ENCODE results near the gene TRPV5.

Gene TRPV5

GRCh38 chr7:142941541-142941940 is 8.0 kb upstream of the TRPV5 start:
- TF ChIP-seq, protein P1, sequence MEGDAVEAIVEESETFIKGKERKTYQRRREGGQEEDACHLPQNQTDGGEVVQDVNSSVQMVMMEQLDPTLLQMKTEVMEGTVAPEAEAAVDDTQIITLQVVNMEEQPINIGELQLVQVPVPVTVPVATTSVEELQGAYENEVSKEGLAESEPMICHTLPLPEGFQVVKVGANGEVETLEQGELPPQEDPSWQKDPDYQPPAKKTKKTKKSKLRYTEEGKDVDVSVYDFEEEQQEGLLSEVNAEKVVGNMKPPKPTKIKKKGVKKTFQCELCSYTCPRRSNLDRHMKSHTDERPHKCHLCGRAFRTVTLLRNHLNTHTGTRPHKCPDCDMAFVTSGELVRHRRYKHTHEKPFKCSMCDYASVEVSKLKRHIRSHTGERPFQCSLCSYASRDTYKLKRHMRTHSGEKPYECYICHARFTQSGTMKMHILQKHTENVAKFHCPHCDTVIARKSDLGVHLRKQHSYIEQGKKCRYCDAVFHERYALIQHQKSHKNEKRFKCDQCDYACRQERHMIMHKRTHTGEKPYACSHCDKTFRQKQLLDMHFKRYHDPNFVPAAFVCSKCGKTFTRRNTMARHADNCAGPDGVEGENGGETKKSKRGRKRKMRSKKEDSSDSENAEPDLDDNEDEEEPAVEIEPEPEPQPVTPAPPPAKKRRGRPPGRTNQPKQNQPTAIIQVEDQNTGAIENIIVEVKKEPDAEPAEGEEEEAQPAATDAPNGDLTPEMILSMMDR (IDR thresholded peaks at IDR 0.05; ENCODE audit: borderline replicate concordance, insufficient read depth, low read depth, low read length) = no peak
- H3K4me3 ChIP-seq (ENCODE audit: low read depth, low read length) = no peak overlapping the region

DNA sequence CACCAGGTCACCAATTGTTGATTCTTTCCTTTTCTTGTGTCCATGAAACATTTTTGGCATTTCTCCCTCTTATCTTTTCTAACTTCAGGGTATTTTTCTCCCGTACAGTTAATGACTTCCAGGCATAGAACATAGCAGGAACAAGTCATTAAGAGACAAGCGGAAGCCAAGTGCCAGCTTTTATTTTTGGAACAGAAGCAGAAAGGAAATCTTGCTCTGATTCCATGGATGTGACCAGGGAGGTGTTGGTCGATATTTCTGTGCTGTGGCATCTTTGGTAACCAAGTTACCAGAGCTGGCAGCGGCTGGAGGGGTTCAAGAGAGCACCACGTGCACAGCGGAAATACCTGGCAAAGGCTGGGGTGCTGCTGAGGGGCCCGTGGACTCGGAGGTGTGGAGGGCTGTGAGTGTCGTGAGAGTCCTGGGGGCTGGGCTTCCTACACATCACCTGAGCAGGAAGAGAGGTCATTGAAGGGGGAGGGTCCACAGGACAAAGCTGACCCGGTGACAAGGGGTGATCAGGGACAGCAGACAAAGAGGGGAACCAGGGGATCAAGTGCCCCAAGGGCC is 7.5 kb upstream of the TRPV5 start:
- H3K4me3 ChIP-seq (ENCODE audit: low read depth, low read length) = no peak overlapping the region
- TF ChIP-seq, protein P1 (IDR thresholded peaks at IDR 0.05; ENCODE audit: borderline replicate concordance, insufficient read depth, low read depth, low read length) = no peak

DNA sequence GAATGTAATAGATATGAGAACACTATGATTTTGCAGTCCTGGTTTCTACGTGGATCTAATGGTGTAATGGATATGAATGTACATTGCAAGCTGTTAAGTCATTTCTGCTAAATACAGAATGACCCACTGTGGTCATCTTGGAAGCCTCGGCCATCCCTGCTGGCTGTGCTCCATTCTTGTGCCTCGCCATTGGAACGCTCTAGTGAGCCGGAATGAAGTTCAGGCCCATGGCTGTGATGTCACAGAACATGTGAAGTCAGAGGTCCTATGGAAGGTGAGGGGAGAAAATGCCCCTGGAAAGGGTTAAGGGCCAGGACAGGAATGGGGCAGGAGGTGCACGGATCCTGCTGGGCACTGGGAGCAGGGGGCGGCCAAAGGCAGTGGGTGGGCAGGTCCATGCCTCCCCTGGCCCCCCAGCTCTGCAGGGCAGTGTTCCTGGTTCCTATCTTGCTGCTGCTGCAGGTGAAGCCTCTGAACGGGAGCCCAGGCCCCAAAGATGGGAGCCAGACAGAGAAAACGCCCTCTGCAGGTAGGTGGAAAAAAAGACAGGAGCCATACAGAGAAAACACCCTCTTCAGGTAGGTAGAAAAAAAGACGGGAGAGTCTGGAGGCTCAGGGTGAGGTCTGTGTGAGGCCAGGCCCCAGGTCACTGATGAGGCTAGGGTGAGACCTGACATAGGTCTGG is 5.8 kb upstream of the TRPV5 start, which contains the start of gene LLCFC1:
TSS of gene LLCFC1 (plus strand) at position 259 of the 685 bp plus-strand sequence. CDS start at position 397, 138 bp downstream.
- H3K4me3 ChIP-seq (ENCODE audit: low read depth, low read length) = no peak within 1 kb of the TSS
- TF ChIP-seq, protein P1 (IDR thresholded peaks at IDR 0.05; ENCODE audit: borderline replicate concordance, insufficient read depth, low read depth, low read length) = peak; percentile 46

DNA sequence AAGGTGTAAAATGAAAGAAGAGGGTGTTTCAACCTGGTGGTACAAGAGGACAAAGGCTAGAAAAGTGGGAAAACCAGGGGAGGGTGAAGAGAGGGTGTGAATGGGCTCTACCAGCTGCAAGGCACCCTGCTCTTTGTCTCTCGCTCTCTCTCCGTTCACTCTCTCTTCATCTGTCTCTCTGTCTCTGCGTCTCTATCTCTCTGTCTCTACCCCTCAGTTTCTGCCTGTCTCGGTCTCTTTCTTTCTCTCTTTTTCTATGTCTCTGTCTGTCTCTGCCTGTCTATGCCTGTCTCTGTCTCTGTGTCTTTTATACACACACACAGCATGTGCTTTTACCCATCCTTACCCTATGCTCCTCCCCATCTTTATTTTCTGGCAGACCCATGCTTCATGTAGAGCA is 5.1 kb upstream of the TRPV5 start:
- TF ChIP-seq, protein P1 (IDR thresholded peaks at IDR 0.05; ENCODE audit: borderline replicate concordance, insufficient read depth, low read depth, low read length) = no peak
- no peak overlapping the region for H3K4me3 ChIP-seq (ENCODE audit: low read depth, low read length)

- TF ChIP-seq, protein P1 (IDR thresholded peaks at IDR 0.05; ENCODE audit: borderline replicate concordance, insufficient read depth, low read depth, low read length) = no peak
- H3K4me3 ChIP-seq (ENCODE audit: low read depth, low read length) = no peak overlapping the region
These were observed 2.5 kb upstream of the TRPV5 start for GRCh38 chr7:142935941-142936565.

DNA sequence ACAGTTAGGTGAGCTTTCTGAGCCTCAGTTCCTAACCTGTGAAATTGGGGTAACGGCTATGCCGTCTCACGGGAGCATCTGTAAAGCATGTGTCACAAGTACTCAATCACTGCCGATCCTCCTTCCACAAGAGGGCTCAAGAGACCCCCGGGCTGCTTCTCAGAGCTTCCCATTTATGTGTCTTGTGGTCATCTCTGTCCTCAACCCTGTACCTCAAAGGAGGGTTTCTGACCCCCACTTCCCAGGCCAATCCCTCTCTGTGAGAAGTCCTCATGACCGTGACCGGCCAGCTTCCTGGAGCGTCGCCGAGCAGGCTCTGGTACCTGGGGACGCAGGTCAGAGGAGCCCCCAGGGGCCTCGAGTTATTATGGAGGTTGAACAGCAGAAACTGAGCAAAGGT is 510 bp upstream of the TRPV5 start:
- no peak overlapping the region for H3K4me3 ChIP-seq (ENCODE audit: low read depth, low read length)
- TF ChIP-seq, protein P1 (IDR thresholded peaks at IDR 0.05; ENCODE audit: borderline replicate concordance, insufficient read depth, low read depth, low read length) = no peak

Data from GM12875 (cell line).